Measurements from ENCODE around the gene EML4. TPM values are rescaled to one million over a fixed set of nuclear protein-coding genes. Genes with fewer than 3 reads are reported as not detected.

Gene EML4
- total and polyA plus RNA-seq, 10 donors: 25.4 to 176 (median 88.2) TPM

DNA sequence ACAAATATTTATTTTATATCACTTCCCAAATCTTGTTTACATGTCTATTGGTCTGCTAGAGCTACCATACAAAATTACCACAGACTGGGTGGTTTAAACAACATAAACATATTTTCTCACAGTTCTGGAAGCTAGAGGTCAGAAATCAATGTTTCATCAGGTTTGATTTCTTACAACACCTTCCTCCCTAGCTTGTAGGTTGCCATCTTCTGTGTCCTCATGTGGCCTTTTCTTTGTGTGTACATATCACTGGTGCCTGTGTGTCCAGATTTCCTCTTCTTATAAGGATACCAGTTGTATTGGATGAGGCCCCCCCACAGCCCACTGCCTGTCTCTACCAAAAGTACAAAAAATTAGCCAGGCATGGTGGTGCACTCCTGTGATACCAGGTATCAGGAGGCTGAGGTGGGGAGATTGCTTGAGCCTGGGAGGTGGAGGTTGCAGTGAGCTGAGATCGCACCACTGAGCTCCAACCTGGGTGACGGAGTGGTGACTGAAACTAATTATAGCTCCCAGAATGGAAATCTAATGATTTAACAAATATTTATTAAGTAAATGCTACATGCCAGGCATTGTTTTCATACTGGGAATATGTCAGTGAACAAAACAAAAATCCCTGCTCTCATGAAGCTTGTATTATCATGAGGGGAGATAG lies 13.6 kb downstream of the EML4 start:
- H3K27me3 ChIP-seq (replicated peaks in 1 of 7): no peaks in the 10 kb centered on the region
- no peak overlapping the region for H3K4me3 ChIP-seq
- 69 to 87% (median 87%) methylated on average over 2 of the region's 2 CpGs for WGBS, 5 donors
- peak overlapping the region in 3 of 8 donors; percentile 0 to 25 (median 4) for H3K27ac ChIP-seq
- TF ChIP-seq POLR2A (IDR thresholded peaks at IDR 0.05): no peak
- no peak for TF ChIP-seq POLR2AphosphoS5 (IDR thresholded peaks at IDR 0.05)
- TF ChIP-seq, protein P1, sequence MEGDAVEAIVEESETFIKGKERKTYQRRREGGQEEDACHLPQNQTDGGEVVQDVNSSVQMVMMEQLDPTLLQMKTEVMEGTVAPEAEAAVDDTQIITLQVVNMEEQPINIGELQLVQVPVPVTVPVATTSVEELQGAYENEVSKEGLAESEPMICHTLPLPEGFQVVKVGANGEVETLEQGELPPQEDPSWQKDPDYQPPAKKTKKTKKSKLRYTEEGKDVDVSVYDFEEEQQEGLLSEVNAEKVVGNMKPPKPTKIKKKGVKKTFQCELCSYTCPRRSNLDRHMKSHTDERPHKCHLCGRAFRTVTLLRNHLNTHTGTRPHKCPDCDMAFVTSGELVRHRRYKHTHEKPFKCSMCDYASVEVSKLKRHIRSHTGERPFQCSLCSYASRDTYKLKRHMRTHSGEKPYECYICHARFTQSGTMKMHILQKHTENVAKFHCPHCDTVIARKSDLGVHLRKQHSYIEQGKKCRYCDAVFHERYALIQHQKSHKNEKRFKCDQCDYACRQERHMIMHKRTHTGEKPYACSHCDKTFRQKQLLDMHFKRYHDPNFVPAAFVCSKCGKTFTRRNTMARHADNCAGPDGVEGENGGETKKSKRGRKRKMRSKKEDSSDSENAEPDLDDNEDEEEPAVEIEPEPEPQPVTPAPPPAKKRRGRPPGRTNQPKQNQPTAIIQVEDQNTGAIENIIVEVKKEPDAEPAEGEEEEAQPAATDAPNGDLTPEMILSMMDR (IDR thresholded peaks at IDR 0.05 in 8 of 11, conservative IDR thresholded peaks at IDR 0.05 in 3 of 11): no peak
- no peaks in the 10 kb centered on the region for H3K9me3 ChIP-seq
- peaks cover 0 to 24% (median 0%) of the 10 kb centered on the region in 6 donors for H3K36me3 ChIP-seq
- no peak for DNase-seq
- H3K4me1 ChIP-seq: peaks cover 26 to 100% (median 85%) of the 10 kb centered on the region in 6 donors
- intact Hi-C loops (cut with DNase I; ENCODE audit: low total_unique reads): no loop called here

DNA sequence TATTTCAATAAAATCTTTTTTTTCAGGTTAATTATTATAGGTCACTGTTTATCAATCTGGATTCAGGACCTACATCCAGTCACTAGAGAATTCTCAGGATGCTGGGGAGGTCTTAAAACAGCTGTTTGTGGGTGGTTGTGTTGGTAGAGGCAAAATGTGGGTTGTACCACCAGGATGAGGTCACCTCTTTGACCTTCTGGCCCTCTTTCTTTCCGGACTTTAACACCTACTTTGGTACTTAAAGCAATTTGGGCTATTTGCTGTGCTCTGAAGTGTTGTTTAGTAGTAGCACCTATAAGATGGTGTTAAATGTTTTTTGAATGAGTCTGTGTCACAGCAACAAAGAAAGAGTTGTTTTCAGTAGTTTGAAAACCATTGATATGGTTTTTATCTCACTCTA lies 14.6 kb downstream of the EML4 start:
- TF ChIP-seq, protein P1 (IDR thresholded peaks at IDR 0.05 in 8 of 11, conservative IDR thresholded peaks at IDR 0.05 in 3 of 11): no peak
- TF ChIP-seq POLR2A (IDR thresholded peaks at IDR 0.05) (no peak), POLR2AphosphoS5 (IDR thresholded peaks at IDR 0.05) (no peak)
- Histone ChIP-seq H3K36me3 (peaks cover 0 to 24% (median 0%) of the 10 kb centered on the region in 6 donors), H3K27me3 (replicated peaks in 1 of 7) (no peaks in the 10 kb centered on the region), H3K27ac (peak overlapping the region in 1 of 8 donors; percentile 51), H3K4me3 (no peak overlapping the region), H3K4me1 (peaks cover 26 to 100% (median 85%) of the 10 kb centered on the region in 6 donors), H3K9me3 (no peaks in the 10 kb centered on the region)
- no peak for DNase-seq
- 48 to 73% (median 67%) methylated on average over 1 of the region's 1 CpG for WGBS, 5 donors
- intact Hi-C loops (cut with DNase I; ENCODE audit: low total_unique reads): no loop called here

DNA sequence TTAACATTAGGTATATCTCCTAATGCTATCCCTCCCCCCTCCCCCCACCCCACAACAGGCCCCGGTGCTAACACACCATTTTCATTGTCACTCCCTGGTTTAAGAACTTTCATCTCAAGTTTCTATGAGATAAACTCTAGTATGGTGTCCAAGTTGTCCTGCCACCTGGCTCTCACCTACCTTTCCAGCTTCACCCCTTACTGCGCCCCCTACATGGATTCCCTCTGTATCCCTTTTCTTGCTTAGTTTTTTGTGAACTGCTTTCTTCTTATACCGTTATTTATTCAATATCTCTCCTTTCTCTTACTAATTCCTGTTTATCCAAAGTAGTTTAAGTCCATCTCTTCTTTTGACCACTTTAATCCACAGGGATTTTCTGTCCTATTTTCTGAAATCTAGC lies 15.2 kb downstream of the EML4 start:
- peaks cover 26 to 100% (median 80%) of the 10 kb centered on the region in 6 donors for H3K4me1 ChIP-seq
- no peaks in the 10 kb centered on the region for H3K9me3 ChIP-seq
- H3K4me3 ChIP-seq: no peak overlapping the region
- intact Hi-C loops (cut with DNase I; ENCODE audit: low total_unique reads): no loop called here
- 90 to 97% (median 96%) methylated on average over 3 of the region's 3 CpGs for WGBS, 5 donors
- no peak for DNase-seq
- H3K27me3 ChIP-seq (replicated peaks in 1 of 7): no peaks in the 10 kb centered on the region
- no peak overlapping the region for H3K27ac ChIP-seq
- H3K36me3 ChIP-seq: peaks cover 0 to 24% (median 0%) of the 10 kb centered on the region in 6 donors
- TF ChIP-seq, protein P1 (IDR thresholded peaks at IDR 0.05 in 8 of 11, conservative IDR thresholded peaks at IDR 0.05 in 3 of 11): no peak
- TF ChIP-seq POLR2AphosphoS5 (IDR thresholded peaks at IDR 0.05) (no peak), POLR2A (IDR thresholded peaks at IDR 0.05) (no peak)

DNA sequence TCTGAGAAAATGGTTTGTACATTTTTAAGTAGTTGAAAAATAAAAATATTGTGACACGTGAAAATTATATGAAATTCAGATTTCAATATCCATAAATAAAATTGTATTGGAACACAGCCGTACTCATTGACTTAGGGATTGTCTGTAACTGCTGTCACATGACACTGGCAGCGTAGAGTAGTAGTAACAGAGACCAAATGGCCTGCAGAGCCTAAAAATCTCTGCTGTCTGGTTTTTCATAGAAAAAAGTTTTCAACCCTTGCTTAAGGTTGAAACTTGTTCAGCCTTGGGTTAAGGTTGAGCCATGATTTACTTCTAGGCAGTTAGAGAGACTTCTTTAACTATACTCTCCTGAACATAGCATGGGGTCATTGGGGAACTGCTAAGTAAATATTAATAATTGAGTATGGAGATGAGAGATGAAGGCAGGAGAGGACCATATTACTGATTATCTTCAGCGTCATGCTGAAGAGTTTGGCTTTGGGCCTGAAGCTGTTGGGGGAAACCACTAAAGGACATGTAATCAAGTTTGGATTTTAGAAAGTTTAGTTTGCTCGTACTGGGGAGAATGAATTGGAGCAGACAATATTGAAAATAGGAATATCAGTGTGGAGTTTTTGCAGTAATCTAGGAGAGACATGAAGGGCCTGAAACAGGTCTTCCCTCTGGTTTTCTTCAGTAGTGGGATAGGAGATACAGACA lies 16.2 kb downstream of the EML4 start:
- Histone ChIP-seq H3K27ac (peak overlapping the region in 2 of 8 donors; percentile 16 to 22), H3K4me3 (no peak overlapping the region), H3K27me3 (replicated peaks in 1 of 7) (no peaks in the 10 kb centered on the region), H3K9me3 (no peaks in the 10 kb centered on the region), H3K4me1 (peaks cover 22 to 100% (median 76%) of the 10 kb centered on the region in 6 donors), H3K36me3 (peaks cover 0 to 15% (median 0%) of the 10 kb centered on the region in 6 donors)
- TF ChIP-seq POLR2A (IDR thresholded peaks at IDR 0.05) (no peak), POLR2AphosphoS5 (IDR thresholded peaks at IDR 0.05) (no peak)
- TF ChIP-seq, protein P1 (IDR thresholded peaks at IDR 0.05 in 8 of 11, conservative IDR thresholded peaks at IDR 0.05 in 3 of 11): no peak
- intact Hi-C loops (cut with DNase I; ENCODE audit: low total_unique reads): no loop called here
- 79 to 89% (median 83%) methylated on average over 5 of the region's 5 CpGs for WGBS, 5 donors
- no peak for DNase-seq

Data from spleen (tissue), 11 donors.